ENCODE results near the gene FOXO1. TPM values are rescaled to one million over a fixed set of nuclear protein-coding genes. Genes with fewer than 3 reads are reported as not detected.

The FOXO1 gene
- total and polyA plus RNA-seq, 2 of the 13 experiments (the other 11 are each of a cell fraction or from before 2014, with no cell fraction given): 8.1 to 13.1 TPM

DNA sequence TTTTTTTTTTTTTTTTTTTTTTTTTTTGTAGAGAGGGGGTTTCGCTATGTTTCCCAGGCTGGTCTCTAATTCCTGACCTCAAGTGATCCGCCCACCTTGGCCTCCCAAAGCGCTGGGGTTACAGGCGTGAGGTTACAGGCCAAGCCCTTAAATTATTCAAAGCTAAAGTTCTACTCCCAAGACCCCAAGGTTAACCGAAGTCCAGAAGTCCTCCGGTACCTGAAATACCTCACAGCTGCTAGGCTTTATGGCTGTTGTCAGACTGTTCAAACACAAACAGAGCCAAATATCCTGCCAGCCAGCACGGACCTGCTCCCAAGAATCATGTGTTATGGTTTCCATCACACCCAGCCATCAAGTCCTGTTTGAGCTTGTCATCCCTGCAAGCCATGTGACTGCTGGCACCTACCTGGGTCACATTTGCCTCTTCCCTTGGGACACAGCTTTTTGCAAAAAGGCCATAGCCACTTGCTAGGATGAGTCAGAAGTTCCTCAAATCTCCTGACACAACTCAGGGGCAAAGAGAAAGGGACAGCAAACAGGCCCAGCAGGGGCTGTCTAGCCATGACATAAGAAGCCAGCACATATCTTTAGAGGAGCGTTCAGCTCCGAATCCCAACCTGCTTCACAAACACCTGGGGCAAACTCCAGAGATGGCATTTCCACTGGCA, 129.9 kb downstream of the FOXO1 start (continued):
- TF ChIP-seq ZNF660 (CRISPR knock-in tag; IDR thresholded peaks at IDR 0.05; ENCODE audit: borderline replicate concordance, low read depth): no peak
- no peak for TF ChIP-seq CHD4 (IDR thresholded peaks at IDR 0.05; ENCODE audit: borderline replicate concordance, low read length)
- no peak for TF ChIP-seq NBN (conservative IDR thresholded peaks at IDR 0.05)
- no peak for TF ChIP-seq ISX (CRISPR knock-in tag; conservative IDR thresholded peaks at IDR 0.05)
- TF ChIP-seq RFX1 (IDR thresholded peaks at IDR 0.05): peak; percentile 15; the same call in 1 of the 2 replicates
- TF ChIP-seq MBD4 (IDR thresholded peaks at IDR 0.05; ENCODE audit: borderline replicate concordance, low read length): no peak
- 0 out of 2 replicates have a peak, but pooled peaks have one; percentile 29 for TF ChIP-seq SOX13 (IDR thresholded peaks at IDR 0.05)
- peak in 1 of 2 experiments; percentile 75; a peak in 2 of 4 replicates for TF ChIP-seq SOX13 (CRISPR knock-in tag; conservative IDR thresholded peaks at IDR 0.05 in 1 of 2, IDR thresholded peaks at IDR 0.05 in 1 of 2)
- TF ChIP-seq, protein P1, sequence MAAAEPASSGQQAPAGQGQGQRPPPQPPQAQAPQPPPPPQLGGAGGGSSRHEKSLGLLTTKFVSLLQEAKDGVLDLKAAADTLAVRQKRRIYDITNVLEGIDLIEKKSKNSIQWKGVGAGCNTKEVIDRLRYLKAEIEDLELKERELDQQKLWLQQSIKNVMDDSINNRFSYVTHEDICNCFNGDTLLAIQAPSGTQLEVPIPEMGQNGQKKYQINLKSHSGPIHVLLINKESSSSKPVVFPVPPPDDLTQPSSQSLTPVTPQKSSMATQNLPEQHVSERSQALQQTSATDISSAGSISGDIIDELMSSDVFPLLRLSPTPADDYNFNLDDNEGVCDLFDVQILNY (CRISPR knock-in tag; conservative IDR thresholded peaks at IDR 0.05): no peak
- no peak for TF ChIP-seq IRF1 (CRISPR knock-in tag; IDR thresholded peaks at IDR 0.05; ENCODE audit: low read depth)
- TF ChIP-seq REST (IDR thresholded peaks at IDR 0.05; ENCODE audit: borderline replicate concordance in 1 of 2, low read depth in 1 of 2, low read length in 2 of 2): no peak
- TF ChIP-seq DNMT1 (CRISPR knock-in tag; IDR thresholded peaks at IDR 0.05): no peak
- TF ChIP-seq, protein P2, sequence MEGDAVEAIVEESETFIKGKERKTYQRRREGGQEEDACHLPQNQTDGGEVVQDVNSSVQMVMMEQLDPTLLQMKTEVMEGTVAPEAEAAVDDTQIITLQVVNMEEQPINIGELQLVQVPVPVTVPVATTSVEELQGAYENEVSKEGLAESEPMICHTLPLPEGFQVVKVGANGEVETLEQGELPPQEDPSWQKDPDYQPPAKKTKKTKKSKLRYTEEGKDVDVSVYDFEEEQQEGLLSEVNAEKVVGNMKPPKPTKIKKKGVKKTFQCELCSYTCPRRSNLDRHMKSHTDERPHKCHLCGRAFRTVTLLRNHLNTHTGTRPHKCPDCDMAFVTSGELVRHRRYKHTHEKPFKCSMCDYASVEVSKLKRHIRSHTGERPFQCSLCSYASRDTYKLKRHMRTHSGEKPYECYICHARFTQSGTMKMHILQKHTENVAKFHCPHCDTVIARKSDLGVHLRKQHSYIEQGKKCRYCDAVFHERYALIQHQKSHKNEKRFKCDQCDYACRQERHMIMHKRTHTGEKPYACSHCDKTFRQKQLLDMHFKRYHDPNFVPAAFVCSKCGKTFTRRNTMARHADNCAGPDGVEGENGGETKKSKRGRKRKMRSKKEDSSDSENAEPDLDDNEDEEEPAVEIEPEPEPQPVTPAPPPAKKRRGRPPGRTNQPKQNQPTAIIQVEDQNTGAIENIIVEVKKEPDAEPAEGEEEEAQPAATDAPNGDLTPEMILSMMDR (CRISPR knock-in tag; IDR thresholded peaks at IDR 0.05): no peak; the same call in 1 of the 2 replicates
- no peak for TF ChIP-seq TCF12 (IDR thresholded peaks at IDR 0.05)
- peak; percentile 77; the same call in 1 of the 2 replicates for TF ChIP-seq TCF12 (CRISPR knock-in tag; IDR thresholded peaks at IDR 0.05)
- TF ChIP-seq, protein P3, sequence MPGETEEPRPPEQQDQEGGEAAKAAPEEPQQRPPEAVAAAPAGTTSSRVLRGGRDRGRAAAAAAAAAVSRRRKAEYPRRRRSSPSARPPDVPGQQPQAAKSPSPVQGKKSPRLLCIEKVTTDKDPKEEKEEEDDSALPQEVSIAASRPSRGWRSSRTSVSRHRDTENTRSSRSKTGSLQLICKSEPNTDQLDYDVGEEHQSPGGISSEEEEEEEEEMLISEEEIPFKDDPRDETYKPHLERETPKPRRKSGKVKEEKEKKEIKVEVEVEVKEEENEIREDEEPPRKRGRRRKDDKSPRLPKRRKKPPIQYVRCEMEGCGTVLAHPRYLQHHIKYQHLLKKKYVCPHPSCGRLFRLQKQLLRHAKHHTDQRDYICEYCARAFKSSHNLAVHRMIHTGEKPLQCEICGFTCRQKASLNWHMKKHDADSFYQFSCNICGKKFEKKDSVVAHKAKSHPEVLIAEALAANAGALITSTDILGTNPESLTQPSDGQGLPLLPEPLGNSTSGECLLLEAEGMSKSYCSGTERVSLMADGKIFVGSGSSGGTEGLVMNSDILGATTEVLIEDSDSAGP (CRISPR knock-in tag; IDR thresholded peaks at IDR 0.05; ENCODE audit: borderline replicate concordance): peak; percentile 39
- TF ChIP-seq ZNF260 (CRISPR knock-in tag; IDR thresholded peaks at IDR 0.05; ENCODE audit: borderline replicate concordance, low read depth): no peak
- no peak for TF ChIP-seq ZNF543 (CRISPR knock-in tag; IDR thresholded peaks at IDR 0.05)
- TF ChIP-seq ZNF235 (CRISPR knock-in tag; IDR thresholded peaks at IDR 0.05; ENCODE audit: borderline replicate concordance): no peak
- TF ChIP-seq ZNF720 (CRISPR knock-in tag; IDR thresholded peaks at IDR 0.05): no peak
